HG02885 (cell line): ENCODE data around the gene NOX5.
"Not testable (repeated sequence)": the region's sequence is repeated elsewhere in the genome, so short reads cannot be mapped to it uniquely, and the experiment has no call there.

Experiments used
- ATAC-seq: cut with Tn5 transposase; IDR thresholded peaks from one replicate; pipeline ENCODE4 v1.9.1; 2021; ENCODE audit warnings: mild to moderate bottlenecking; ENCODE audit not compliant: unreplicated experiment, poor library complexity

The NOX5 gene

GRCh38 chr15:69045802-69046201 is 31.3 kb downstream of the NOX5 start:
- ATAC-seq: no peak

GRCh38 chr15:69046781-69047180 is 32.3 kb downstream of the NOX5 start:
- ATAC-seq: no peak

- ATAC-seq: no peak
Measured at GRCh38 chr15:69049976-69050375, 35.5 kb downstream of the NOX5 start.

- no peak for ATAC-seq
Measured at GRCh38 chr15:69055251-69055650, 40.8 kb downstream of the NOX5 start.

GRCh38 chr15:69056365-69056764 is 41.9 kb downstream of the NOX5 start:
- ATAC-seq: no peak

GRCh38 chr15:69058830-69059556 is 44.5 kb downstream of the NOX5 start:
- no peak for ATAC-seq

GRCh38 chr15:69059557-69059943 is 45.1 kb downstream of the NOX5 start:
- ATAC-seq: no peak

- ATAC-seq: no peak
Measured at GRCh38 chr15:69060041-69060481, 45.6 kb downstream of the NOX5 start.

- no peak for ATAC-seq
Measured at GRCh38 chr15:69060744-69061143, 46.2 kb downstream of the NOX5 start.

- ATAC-seq: no peak
Measured at GRCh38 chr15:69061414-69061842, 46.9 kb downstream of the NOX5 start.

GRCh38 chr15:69064649-69065048 is 50.2 kb downstream of the NOX5 start:
- ATAC-seq: no peak

- ATAC-seq: no peak
Measured at GRCh38 chr15:69066007-69066995, 51.8 kb downstream of the NOX5 start.

- ATAC-seq: no peak
Measured at GRCh38 chr15:69067296-69067695, 52.8 kb downstream of the NOX5 start.

- no peak for ATAC-seq
Measured at GRCh38 chr15:69068157-69068556, 53.7 kb downstream of the NOX5 start.

GRCh38 chr15:69069290-69069689 is 54.8 kb downstream of the NOX5 start:
- ATAC-seq: not testable (repeated sequence)

- no peak for ATAC-seq
Measured at GRCh38 chr15:69069996-69070395, 55.5 kb downstream of the NOX5 start.

GRCh38 chr15:69070396-69070795 is 55.9 kb downstream of the NOX5 start:
- no peak for ATAC-seq

GRCh38 chr15:69071260-69071659 is 56.8 kb downstream of the NOX5 start:
- no peak for ATAC-seq

- ATAC-seq: no peak
Measured at GRCh38 chr15:69072906-69073305, 58.4 kb downstream of the NOX5 start.

- ATAC-seq: no peak
Measured at GRCh38 chr15:69074001-69074842, 59.7 kb downstream of the NOX5 start.
